WTC11 (cell line): ENCODE results near the gene WDR46.

Experiments
- ESRRA ChIP-seq: sonication (generic); formaldehyde crosslinking; IDR thresholded peaks from 2 replicates; pipeline ENCODE4 v1.8.1; 2022; ENCODE audit warnings: mild to moderate bottlenecking, missing genetic modification reagents, borderline replicate concordance
- FOXJ3 ChIP-seq: sonication (generic); formaldehyde crosslinking; IDR thresholded peaks from 2 replicates; pipeline ENCODE4 v1.9.0; 2021; ENCODE audit warnings: missing genetic modification reagents, mild to moderate bottlenecking, borderline replicate concordance
- NR2C2 ChIP-seq: sonication (generic); formaldehyde crosslinking; IDR thresholded peaks from 2 replicates; pipeline ENCODE4 v1.8.0; 2022; ENCODE audit warnings: mild to moderate bottlenecking, missing genetic modification reagents
- ZNF416 ChIP-seq: fragments of 250-450 bp; sonication (Bioruptor Pico); IDR thresholded peaks from 2 replicates; pipeline ENCODE4 v1.9.0; 2021; ENCODE audit warnings: mild to moderate bottlenecking, inconsistent platforms
- TF ChIP-seq, protein P1 (sequence below): fragments of 200-600 bp; IDR thresholded peaks from 2 replicates; pipeline ENCODE4 v1.8.0; 2022; ENCODE audit warnings: antibody characterized with exemption
- TF ChIP-seq, protein P2 (sequence below): fragments of 250-450 bp; sonication (Bioruptor Pico); IDR thresholded peaks from 2 replicates; pipeline ENCODE4 v1.9.0; 2021; ENCODE audit warnings: mild to moderate bottlenecking

DNA sequence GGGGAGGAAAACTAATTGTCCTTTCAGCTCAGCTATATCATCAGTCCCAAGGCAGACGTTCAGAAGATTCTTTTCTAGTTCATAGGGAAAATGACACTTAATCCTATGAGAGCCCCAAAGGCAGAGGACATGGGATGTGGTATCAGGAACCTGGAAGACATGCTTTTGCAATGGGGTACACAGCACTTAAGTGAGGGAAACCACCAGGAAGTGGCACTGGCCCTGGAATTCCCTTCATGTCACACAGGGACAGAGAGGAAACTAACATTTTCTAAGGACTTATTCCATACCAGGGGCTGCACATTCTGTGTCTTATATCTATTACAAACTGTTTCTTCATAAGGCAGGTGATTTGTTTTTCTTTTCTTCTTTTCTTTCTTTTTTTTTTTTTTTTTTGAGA, 45.6 kb downstream of the WDR46 start:
- TF ChIP-seq ZNF416 (CRISPR knock-in tag) (no peak), FOXJ3 (CRISPR knock-in tag) (no peak), NR2C2 (CRISPR knock-in tag) (no peak), ESRRA (CRISPR knock-in tag) (no peak)
- TF ChIP-seq, protein P1, sequence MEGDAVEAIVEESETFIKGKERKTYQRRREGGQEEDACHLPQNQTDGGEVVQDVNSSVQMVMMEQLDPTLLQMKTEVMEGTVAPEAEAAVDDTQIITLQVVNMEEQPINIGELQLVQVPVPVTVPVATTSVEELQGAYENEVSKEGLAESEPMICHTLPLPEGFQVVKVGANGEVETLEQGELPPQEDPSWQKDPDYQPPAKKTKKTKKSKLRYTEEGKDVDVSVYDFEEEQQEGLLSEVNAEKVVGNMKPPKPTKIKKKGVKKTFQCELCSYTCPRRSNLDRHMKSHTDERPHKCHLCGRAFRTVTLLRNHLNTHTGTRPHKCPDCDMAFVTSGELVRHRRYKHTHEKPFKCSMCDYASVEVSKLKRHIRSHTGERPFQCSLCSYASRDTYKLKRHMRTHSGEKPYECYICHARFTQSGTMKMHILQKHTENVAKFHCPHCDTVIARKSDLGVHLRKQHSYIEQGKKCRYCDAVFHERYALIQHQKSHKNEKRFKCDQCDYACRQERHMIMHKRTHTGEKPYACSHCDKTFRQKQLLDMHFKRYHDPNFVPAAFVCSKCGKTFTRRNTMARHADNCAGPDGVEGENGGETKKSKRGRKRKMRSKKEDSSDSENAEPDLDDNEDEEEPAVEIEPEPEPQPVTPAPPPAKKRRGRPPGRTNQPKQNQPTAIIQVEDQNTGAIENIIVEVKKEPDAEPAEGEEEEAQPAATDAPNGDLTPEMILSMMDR = no peak
- TF ChIP-seq, protein P2, sequence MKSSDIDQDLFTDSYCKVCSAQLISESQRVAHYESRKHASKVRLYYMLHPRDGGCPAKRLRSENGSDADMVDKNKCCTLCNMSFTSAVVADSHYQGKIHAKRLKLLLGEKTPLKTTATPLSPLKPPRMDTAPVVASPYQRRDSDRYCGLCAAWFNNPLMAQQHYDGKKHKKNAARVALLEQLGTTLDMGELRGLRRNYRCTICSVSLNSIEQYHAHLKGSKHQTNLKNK (CRISPR knock-in tag) = no peak
